HG02852 (cell line): Measurements from ENCODE around the gene PCED1B.
"Not testable (repeated sequence)": the region's sequence is repeated elsewhere in the genome, so short reads cannot be mapped to it uniquely, and the experiment has no call there.

Experiments
- ATAC-seq: cut with Tn5 transposase; IDR thresholded peaks from one replicate; pipeline ENCODE4 v1.9.1; 2021; ENCODE audit warnings: mild to moderate bottlenecking, moderate library complexity; ENCODE audit not compliant: unreplicated experiment

The PCED1B gene

DNA sequence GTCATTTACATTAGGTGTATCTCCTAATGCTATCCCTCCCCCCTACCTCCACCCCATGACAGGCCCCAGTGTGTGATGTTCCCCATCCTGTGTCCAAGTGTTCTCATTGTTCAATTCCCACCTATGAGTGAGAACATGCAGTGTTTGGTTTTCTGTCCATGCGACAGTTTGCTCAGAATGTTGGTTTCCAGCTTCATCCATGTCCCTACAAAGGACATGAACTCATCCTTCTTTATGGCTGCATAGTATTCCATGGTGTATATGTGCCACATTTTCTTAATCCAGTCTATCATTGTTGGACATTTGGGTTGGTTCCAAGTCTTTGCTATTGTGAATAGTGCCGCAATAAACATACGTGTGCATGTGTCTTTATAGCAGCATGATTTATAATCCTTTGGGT is 37.9 kb downstream of the PCED1B start:
- not testable (repeated sequence) for ATAC-seq

- ATAC-seq, result no peak
Observed at GRCh38 chr12:47120736-47121135, 41.3 kb downstream of the PCED1B start.

- ATAC-seq, result no peak
Observed at GRCh38 chr12:47121146-47121545, 41.7 kb downstream of the PCED1B start.

DNA sequence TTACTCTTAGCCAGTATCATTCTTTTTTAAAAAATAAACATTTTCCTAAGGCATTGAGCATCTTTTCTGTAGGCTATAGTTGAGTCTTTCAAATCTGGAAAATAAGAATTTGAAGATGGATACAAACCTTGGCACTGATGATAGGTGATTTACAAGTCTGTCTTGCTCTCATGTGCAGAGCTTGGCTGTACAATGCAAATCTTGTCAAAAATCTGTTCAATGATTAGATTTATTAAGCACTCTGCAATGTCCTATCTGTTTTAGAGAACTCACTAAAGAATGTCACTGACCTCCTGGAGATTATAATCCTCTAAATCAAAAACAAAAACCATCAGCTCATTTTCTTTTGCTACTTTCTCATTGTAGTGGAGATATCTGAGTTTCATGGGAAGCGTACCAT is 43.2 kb downstream of the PCED1B start:
- no peak for ATAC-seq

- no peak for ATAC-seq
Observed at GRCh38 chr12:47123730-47124129, 44.3 kb downstream of the PCED1B start.

- ATAC-seq, result no peak
Observed at GRCh38 chr12:47124451-47124850, 45.0 kb downstream of the PCED1B start.

- ATAC-seq, result no peak
Observed at GRCh38 chr12:47126246-47126645, 46.8 kb downstream of the PCED1B start.

DNA sequence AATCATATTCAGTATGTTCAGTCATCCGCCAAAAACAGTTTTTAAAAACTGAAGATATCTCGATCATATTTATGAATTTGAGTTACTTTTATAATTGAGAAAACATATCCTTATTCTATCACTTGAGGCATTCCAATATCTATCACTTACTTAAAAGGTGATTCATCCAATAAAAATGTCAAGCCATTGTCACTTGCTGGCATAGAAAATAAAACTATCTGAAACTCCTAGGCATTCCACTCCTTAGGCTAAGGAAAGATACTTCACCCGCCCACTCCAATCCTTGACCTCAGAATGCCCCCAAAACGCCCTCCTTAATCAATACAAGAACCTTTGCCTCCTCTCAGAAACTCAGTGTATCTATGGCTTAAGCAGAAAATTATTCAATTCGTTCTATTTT is 51.6 kb downstream of the PCED1B start:
- no peak for ATAC-seq

DNA sequence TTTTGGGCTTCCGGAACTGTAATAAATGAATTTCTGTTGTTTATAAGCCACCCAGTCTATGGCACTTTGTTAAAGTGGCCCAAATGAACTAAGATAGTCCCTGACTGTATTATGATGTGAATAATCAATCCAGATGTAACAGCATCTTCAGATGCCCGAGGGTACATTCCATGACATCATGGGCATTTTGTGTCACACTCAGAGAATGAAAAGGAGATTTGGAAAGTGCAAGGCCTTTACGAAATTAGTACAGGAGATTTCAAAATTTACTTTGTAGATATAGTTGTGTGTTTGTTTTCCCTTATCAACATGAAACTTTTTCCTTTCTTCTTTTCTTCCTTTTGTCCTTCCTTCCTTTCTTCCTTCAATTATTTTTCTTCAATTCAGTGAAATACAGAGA is 54.6 kb downstream of the PCED1B start:
- no peak for ATAC-seq

GRCh38 chr12:47135578-47135977 is 56.2 kb downstream of the PCED1B start:
- ATAC-seq, result no peak

DNA sequence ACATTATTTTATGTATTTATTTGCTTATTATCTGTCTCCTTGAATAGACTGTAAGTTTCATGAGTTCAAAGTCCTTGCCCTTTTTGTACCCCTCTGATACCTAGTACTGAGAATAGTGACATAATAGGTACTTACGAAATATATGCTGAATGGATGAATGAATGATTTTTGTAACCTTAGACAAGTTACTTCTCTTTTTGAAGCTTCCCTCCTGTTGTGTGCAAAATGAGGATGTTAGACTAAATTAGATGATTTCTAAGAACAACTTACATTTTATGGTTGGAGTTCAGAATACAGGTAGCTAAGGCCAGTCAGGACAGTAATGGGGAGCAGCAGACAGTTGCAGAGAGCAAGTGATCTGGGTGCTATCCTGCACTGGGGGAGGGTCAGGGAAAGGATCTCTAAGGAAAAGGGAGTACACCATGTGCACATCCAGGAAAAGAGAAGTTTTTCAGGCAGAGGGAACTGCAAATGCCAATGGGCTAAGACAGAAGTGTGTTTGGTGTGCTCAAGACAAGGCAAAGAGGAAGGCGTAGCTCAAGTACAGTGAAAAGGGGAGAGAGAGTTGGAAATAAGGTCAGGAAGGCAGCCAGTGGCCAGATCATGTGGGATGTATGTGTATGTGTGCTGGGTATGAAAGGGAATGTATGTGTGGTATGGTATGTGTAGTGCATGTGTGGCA is 59.7 kb downstream of the PCED1B start:
- no peak for ATAC-seq

DNA sequence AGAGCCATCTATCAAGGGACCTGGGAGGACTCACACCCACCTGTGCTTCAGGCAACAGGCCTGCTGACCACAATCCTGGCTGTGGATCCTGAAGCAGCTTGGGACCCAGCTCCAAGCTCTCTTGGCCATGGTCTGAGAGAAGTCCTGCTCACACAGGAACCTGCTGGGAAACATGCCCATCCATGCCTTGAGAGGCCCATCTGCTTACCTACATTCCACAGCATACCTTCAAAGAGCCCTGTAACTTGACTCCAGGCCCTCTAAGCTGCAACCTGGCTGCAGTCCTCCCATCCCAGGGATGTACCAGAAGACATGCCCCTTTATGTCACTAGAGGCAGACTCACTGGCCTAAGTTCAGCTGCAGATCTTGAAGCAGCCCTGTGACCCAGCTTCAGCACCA is 62.0 kb downstream of the PCED1B start:
- ATAC-seq, result no peak

- no peak for ATAC-seq
Observed at GRCh38 chr12:47144769-47145168, 65.3 kb downstream of the PCED1B start.

DNA sequence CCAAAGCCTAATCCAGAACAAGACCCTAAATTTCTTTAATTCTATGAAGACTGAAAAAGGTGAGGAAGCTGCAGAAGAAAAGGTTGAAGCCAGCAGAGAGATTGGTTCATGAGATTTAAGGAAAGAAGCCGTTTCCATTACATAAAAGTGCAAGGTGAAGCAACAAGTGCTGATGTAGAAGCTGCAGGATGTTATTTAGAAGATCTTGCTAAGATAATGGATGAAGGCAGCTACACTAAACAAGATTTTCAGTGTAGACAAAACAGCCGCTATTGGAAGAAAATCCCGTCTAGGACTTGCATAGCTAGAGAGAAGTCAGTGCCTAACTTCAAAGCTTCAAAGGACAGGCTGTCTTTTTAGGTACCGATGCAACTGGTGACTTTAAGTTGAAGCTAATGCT is 65.8 kb downstream of the PCED1B start:
- no peak for ATAC-seq

- no peak for ATAC-seq
Observed at GRCh38 chr12:47147739-47148138, 68.3 kb downstream of the PCED1B start.

DNA sequence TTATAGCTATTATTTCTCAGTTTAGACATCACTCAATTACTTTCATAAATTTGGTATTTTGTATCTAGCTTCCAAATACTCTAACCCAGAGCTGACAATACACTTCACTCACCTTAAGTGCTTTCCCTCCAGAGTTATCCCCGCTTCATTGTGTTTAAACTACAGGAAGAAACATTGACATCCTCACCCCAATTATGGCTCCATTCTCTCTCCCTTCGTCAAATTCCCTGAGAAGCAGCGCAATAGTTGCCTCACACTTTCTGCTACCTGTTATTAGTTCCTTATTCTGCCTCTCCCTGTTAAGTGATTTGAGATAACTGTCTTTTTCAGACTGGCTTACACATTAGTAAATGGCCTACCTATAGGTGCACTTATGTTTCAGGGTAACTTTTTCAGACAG is 69.7 kb downstream of the PCED1B start:
- no peak for ATAC-seq

DNA sequence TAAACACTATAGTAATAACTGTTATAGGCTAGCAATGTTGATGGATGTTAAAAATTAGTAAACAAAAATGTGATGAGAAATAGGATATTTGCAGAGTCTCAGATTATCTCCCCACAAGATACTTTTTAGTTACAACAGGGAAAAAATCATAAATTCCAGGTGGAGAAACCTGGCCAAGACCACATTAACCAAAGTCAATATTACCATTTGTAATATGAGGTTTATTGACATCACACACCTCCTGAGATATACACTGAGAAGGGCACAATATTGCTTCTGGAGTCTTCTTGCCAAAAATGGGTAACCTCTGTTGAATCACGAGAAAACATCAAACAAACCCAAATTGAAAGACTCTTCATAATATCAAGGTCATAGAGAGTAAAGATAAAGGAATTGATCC is 72.7 kb downstream of the PCED1B start:
- no peak for ATAC-seq

DNA sequence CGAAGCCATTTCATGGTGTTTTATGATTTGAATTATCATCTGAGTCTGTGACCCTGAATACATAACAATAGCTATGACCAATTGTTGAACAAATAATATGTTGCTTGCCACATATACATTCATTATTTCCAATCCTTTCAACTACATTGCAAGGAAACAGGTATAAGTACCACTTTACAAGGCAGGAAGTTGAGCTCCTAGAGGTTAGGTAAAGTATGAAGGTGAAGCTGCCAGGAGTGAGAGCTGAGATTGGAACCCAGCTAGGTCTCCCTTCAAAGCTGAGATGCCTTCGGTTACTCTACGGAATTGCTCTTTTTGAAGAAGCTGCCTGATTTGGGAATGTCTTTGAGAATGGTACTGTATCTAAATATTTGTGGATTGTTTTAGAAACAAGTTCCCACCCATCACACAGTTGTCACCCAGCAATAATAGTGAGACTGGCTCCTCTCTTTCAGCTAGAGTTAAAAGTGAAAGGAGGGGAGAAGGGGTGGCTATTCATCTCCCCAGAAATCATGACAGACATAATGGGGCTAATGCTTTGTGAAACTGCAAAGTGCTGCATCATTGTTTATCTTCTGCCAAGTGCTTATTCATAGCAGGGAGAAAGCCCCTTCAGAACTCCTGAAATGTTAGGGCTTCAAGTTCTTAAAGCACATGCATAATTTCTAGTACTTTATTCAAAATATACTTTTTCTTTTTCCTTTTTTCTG is 76.2 kb downstream of the PCED1B start:
- no peak for ATAC-seq

DNA sequence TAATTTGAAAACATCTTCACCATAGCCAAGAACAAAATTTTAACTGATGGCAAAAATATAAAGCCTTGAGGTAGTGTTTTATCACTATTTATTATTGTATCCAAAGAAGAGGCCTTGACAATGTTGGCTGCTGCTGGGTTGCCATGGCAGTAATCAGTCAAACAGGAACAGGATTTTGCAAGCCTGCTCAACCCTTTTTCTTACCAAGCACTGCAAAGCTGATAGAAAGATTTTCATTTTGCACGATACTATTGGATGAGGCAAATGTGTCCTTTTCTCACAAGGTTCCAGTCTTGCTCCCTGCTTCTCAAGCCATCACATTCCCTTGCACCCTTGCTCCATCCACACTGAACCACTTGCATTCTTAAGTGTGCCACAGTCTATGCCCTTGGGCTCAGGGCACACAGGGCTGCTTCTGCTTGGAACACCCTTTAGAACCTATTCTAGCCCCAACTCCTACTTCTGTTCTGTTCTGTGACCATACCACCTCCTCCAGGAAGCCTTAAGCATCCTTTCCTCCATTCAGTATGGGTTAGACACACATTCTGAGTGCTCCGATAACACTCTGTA is 76.8 kb downstream of the PCED1B start:
- ATAC-seq, result no peak

GRCh38 chr12:47158792-47159191 is 79.4 kb downstream of the PCED1B start:
- ATAC-seq, result no peak

DNA sequence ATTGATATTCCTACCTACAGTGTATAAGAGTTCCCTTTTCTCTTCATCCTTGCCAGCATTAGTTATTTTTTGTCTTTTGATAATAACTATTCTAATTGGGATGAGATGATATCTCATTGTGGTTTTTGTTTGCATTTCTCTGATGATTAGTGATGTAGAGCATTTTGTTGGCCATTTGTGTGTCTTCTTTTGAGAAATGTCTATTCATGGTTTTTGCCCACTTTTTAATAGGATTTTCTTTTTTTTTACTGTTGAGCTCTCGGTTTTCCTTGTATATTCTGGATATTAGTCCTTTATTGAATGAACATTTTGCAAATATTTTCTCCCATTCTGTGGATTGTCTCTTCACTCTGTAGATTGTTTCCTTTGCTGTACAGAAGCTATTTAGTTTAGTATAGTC is 79.9 kb downstream of the PCED1B start:
- ATAC-seq, result no peak
